Activated T-helper 1 cell treated with anti-CD3 and anti-CD28 coated beads, Interleukin-2, amount 50 U/mL, for 16 hours (primary cell): ENCODE measurements around the gene STT3A.
"Not testable (repeated sequence)": the region's sequence is repeated elsewhere in the genome, so short reads cannot be mapped to it uniquely, and the experiment has no call there.

Experiments used
- DNase-seq, 2 donors: peaks; one replicate each; pipeline ENCODE4 v3.0.0-alpha.2; 2020; ENCODE audit warnings: low read depth in 1 of 2, low spot score in 1 of 2

The STT3A gene

GRCh38 chr11:125592305-125593113, at the start of gene STT3A:
TSS of gene STT3A (plus strand) at chr11:125592852. CDS start at chr11:125595916, 3,064 bp downstream.
- DNase-seq: peak; percentile 95

- DNase-seq: no peak
Measured at GRCh38 chr11:125550780-125551179, 41.9 kb upstream of the STT3A start.

- DNase-seq: no peak
Measured at GRCh38 chr11:125551835-125552342, 40.8 kb upstream of the STT3A start.

GRCh38 chr11:125552927-125553326, 39.7 kb upstream of the STT3A start:
- no peak for DNase-seq

- DNase-seq: no peak
Measured at GRCh38 chr11:125553357-125553756, 39.3 kb upstream of the STT3A start.

- no peak for DNase-seq
Measured at GRCh38 chr11:125554038-125554437, 38.6 kb upstream of the STT3A start.

GRCh38 chr11:125559888-125560287, 32.8 kb upstream of the STT3A start:
- DNase-seq: no peak

GRCh38 chr11:125561924-125562323, 30.7 kb upstream of the STT3A start:
- DNase-seq: no peak

- no peak for DNase-seq
Measured at GRCh38 chr11:125562430-125562829, 30.2 kb upstream of the STT3A start.

- no peak for DNase-seq
Measured at GRCh38 chr11:125564357-125564756, 28.3 kb upstream of the STT3A start.

- no peak for DNase-seq
Measured at GRCh38 chr11:125566235-125566634, 26.4 kb upstream of the STT3A start.

GRCh38 chr11:125568970-125569914, 23.4 kb upstream of the STT3A start, which contains the start of gene EI24:
TSS of gene EI24 (plus strand) at chr11:125569477. CDS start at chr11:125572528, 3,051 bp downstream.
- DNase-seq: peak; percentile 69 to 83

- no peak for DNase-seq
Measured at GRCh38 chr11:125569915-125570621, 22.6 kb upstream of the STT3A start.

- DNase-seq: no peak
Measured at GRCh38 chr11:125570952-125571351, 21.7 kb upstream of the STT3A start.

- no peak for DNase-seq
Measured at GRCh38 chr11:125572916-125573315, 19.7 kb upstream of the STT3A start.

- not testable (repeated sequence) for DNase-seq
Measured at GRCh38 chr11:125577181-125577580, 15.5 kb upstream of the STT3A start.

- DNase-seq: no peak
Measured at GRCh38 chr11:125578783-125579182, 13.9 kb upstream of the STT3A start.

GRCh38 chr11:125579811-125580210, 12.8 kb upstream of the STT3A start:
- DNase-seq: no peak

GRCh38 chr11:125583496-125583895, 9.2 kb upstream of the STT3A start:
- DNase-seq: no peak

- no peak for DNase-seq
Measured at GRCh38 chr11:125585487-125585886, 7.2 kb upstream of the STT3A start.

GRCh38 chr11:125586623-125587022, 6.0 kb upstream of the STT3A start:
- DNase-seq: no peak
